Esophagus muscularis mucosa (tissue), 4 donors: Measurements from ENCODE around the gene BTG2.

Experiments
- CTCF ChIP-seq, 3 experiments: fragments of 200-600 bp in 2 of 3; fragments of 450-650 bp in 1 of 3; sonication (generic) in 2 of 3; IDR thresholded peaks; one replicate each; pipeline ENCODE4 v1.5.1; 2017 to 2019; ENCODE audit warnings: antibody characterized with exemption in 3 of 3, mild to moderate bottlenecking in 2 of 3, moderate library complexity in 1 of 3
- EP300 ChIP-seq: sonication (generic); formaldehyde crosslinking; IDR thresholded peaks from one replicate; pipeline ENCODE4 v1.6.1; 2017; ENCODE audit warnings: antibody characterized with exemption
- POLR2A ChIP-seq: fragments of 450-650 bp; IDR thresholded peaks from one replicate; pipeline ENCODE4 v1.6.1; 2017; ENCODE audit warnings: antibody characterized with exemption, moderate library complexity, mild to moderate bottlenecking, low read depth
- POLR2AphosphoS5 ChIP-seq, 2 donors: sonication (generic); formaldehyde crosslinking; IDR thresholded peaks; one replicate each; pipeline ENCODE4 v1.6.1; 2017; ENCODE audit warnings: antibody characterized with exemption in 2 of 2

- TF ChIP-seq CTCF (IDR thresholded peaks at IDR 0.05) (no peak), POLR2A (no peak), POLR2AphosphoS5 (IDR thresholded peaks at IDR 0.05) (no peak), EP300 (no peak)
Measured at GRCh38 chr1:203300441-203301330, 4.6 kb upstream of the BTG2 start.
